Activated T-helper 1 cell treated with anti-CD3 and anti-CD28 coated beads, Interleukin-12 subunit alpha, Interleukin-12 subunit beta, Interleukin-2, Interleukin-4 antibody, amounts not matched to agents 30 ng/mL and 10 ng/mL and 1 ng/mL, durations not matched to agents 14 hours and 24 hours and 36 hours (primary cell): Measurements from ENCODE around the gene CEP164. TPM values are rescaled to one million over a fixed set of nuclear protein-coding genes. Genes with fewer than 3 reads are reported as not detected.

Experiments used
- DNase-seq: peaks from one replicate; pipeline ENCODE4 v3.0.0; 2021; ENCODE audit warnings: low spot score
- H3K27ac Mint-ChIP-seq: one replicate; pipeline ENCODE4 v1.8.0; 2021; ENCODE audit warnings: mild to moderate bottlenecking, mixed read lengths
- H3K27me3 Mint-ChIP-seq: one replicate; pipeline ENCODE4 v1.8.0; 2022; ENCODE audit warnings: mild to moderate bottlenecking, moderate library complexity, mixed read lengths; ENCODE audit not compliant: insufficient read depth
- H3K36me3 Mint-ChIP-seq: one replicate; pipeline ENCODE4 v1.8.0; 2021; ENCODE audit warnings: low read depth, mixed read lengths
- H3K4me1 Mint-ChIP-seq: one replicate; pipeline ENCODE4 v1.8.0; 2021; ENCODE audit warnings: low read depth, mixed read lengths
- H3K4me3 Mint-ChIP-seq: one replicate; pipeline ENCODE4 v1.8.0; 2021; ENCODE audit warnings: mild to moderate bottlenecking, moderate library complexity, mixed read lengths
- H3K9me3 Mint-ChIP-seq: one replicate; pipeline ENCODE4 v1.8.0; 2021; ENCODE audit warnings: mixed read lengths
- intact Hi-C: fragments of 100-400 bp; cut with micrococcal nuclease; formaldehyde crosslinking; loops from one replicate; pipeline ENCODE4 v1.15.1; 2024
- total RNA-seq: library from RNA; stranded (reverse); gene quantifications from 2 replicates; pipeline ENCODE4 v1.2.3, GENCODE V29; 2022

Gene CEP164
- total RNA-seq, 1 donor from 2014 or later: 37.2 TPM

- H3K27ac Mint-ChIP-seq: no peak overlapping the region
- H3K4me1 Mint-ChIP-seq: no peaks in the 10 kb centered on the region
- no peaks in the 10 kb centered on the region for H3K36me3 Mint-ChIP-seq
- H3K27me3 Mint-ChIP-seq: peaks cover 2% of the 10 kb centered on the region
- H3K9me3 Mint-ChIP-seq: no peaks in the 10 kb centered on the region
- DNase-seq: no peak
- intact Hi-C loops: no loop called here
- H3K4me3 Mint-ChIP-seq: no peak overlapping the region
Observed at GRCh38 chr11:117462864-117463247, 135.2 kb downstream of the CEP164 start.

Other genes starting within 250 kb of the CEP164 start
- gene SIK3, start 229.4 kb upstream of the CEP164 start, total RNA-seq: 49.9 and 54.2 TPM in 2 replicates
- 71.8 and 83.6 TPM in 2 replicates for gene PAFAH1B2, start 183.6 kb upstream of the CEP164 start, total RNA-seq
- gene SIDT2, start 149.1 kb upstream of the CEP164 start, total RNA-seq: 24.3 and 32.2 TPM in 2 replicates
- 2.9 and 4.6 TPM in 2 replicates for gene TAGLN, start 128.5 kb upstream of the CEP164 start, total RNA-seq
- gene PCSK7, start 95.8 kb upstream of the CEP164 start, total RNA-seq: 151 and 154 TPM in 2 replicates
- 18.5 and 26.3 TPM in 2 replicates for gene RNF214, start 95.2 kb upstream of the CEP164 start, total RNA-seq
- 4.8 and 5.7 TPM in 2 replicates for gene BACE1-AS, start 36.5 kb upstream of the CEP164 start, total RNA-seq
- 0.13 and 0.27 TPM in 2 replicates for gene BACE1, start 11.6 kb upstream of the CEP164 start, total RNA-seq